Activated CD4-positive, alpha-beta T cell treated with anti-CD3 and anti-CD28 coated beads, Interleukin-2, amount 10 ng/mL, durations not matched to agents 24 days and 14 days (primary cell): ENCODE results near the gene SIM2. TPM values are rescaled to one million over a fixed set of nuclear protein-coding genes. Genes with fewer than 3 reads are reported as not detected.

ENCODE experiments used
- DNase-seq: peaks from one replicate; pipeline ENCODE4 v3.0.0; 2022
- H3K27ac Mint-ChIP-seq: one replicate; pipeline ENCODE4 v1.8.0; 2022; ENCODE audit warnings: mild to moderate bottlenecking, mixed read lengths
- H3K27me3 Mint-ChIP-seq: one replicate; pipeline ENCODE4 v1.8.0; 2022; ENCODE audit warnings: mixed read lengths
- H3K36me3 Mint-ChIP-seq: one replicate; pipeline ENCODE4 v1.8.0; 2022; ENCODE audit warnings: low read depth, mild to moderate bottlenecking, mixed read lengths
- H3K4me1 Mint-ChIP-seq: one replicate; pipeline ENCODE4 v1.8.0; 2021; ENCODE audit warnings: mixed read lengths
- H3K4me3 Mint-ChIP-seq: one replicate; pipeline ENCODE4 v1.8.0; 2022; ENCODE audit warnings: mild to moderate bottlenecking, moderate library complexity, mixed read lengths
- H3K9me3 Mint-ChIP-seq: one replicate; pipeline ENCODE4 v1.8.0; 2021; ENCODE audit warnings: mixed read lengths
- intact Hi-C: fragments of 100-400 bp; cut with micrococcal nuclease; formaldehyde crosslinking; loops from one replicate; pipeline ENCODE4 v1.15.1; 2023
- total RNA-seq: library from RNA; stranded (reverse); gene quantifications from 2 replicates; pipeline ENCODE4 v1.2.3, GENCODE V29; 2022

Gene SIM2
- total RNA-seq, 1 donor from 2014 or later, result 0.21 TPM

DNA sequence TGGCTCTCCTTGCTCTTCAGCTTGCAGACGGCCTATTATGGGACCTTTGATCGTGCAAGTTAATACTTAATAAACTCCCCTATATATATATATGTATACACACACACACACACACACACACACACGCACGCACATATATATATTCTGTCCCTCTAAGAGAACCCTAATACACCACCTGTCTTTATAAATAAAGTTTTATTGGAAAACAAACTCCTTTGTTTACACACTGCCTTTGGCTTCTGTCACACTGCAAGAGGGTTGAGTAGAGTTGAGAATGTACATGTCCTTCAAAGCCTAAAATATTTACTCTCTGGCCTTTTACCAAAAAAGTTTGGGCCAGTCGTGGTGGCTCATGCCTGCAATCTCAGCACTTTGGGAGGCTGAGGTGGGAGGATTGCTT is 26.2 kb upstream of the SIM2 start:
- Mint-ChIP-seq H3K4me3 (no peak overlapping the region), H3K4me1 (no peaks in the 10 kb centered on the region), H3K27me3 (peaks cover 24% of the 10 kb centered on the region), H3K36me3 (no peaks in the 10 kb centered on the region), H3K27ac (no peak overlapping the region), H3K9me3 (no peaks in the 10 kb centered on the region)
- DNase-seq, result no peak
- intact Hi-C loops, result no loop called here

DNA sequence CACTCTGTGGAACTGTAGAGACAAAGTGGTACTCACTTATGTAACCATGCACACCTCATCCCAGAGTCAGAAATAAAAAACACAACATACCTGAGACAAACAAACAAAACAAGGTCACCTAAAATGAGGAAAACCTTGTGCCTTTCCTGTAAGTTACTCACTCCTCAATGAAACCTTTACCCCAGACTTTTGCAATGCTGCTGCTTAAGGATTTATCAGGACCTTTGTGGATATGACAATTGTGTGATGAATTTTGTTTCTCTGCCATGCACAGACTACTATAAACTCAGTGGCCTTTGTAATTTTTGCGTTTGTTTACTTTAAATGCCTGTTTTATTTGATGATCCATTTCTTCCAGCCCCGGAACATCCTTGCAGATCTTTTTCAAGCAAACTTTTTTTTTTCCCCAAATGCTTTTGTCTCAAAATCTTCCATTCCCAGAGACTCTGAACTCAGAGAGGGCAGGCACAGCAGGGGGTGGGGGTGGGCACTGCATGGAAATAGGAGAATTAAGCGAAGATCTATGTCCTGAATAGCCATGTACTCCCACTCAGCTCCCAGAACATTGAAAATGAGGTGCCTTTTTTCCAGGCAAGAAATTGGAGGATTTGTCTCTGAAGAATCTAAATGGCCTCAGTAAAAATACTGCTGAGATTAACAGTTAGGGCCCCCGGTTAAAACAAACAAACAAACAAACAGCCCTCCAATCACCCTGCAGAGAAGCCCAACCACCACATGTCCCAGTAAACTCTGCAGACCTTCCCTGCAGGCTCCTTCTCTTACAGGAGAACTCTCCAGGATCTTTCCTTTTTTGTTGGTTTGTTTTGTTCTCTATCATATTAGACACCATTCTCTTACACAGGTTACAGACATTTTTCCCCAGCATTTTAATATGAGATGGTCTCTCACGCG is 22.6 kb upstream of the SIM2 start:
- peaks cover 32% of the 10 kb centered on the region for H3K27me3 Mint-ChIP-seq
- no peaks in the 10 kb centered on the region for H3K36me3 Mint-ChIP-seq
- H3K4me3 Mint-ChIP-seq, result no peak overlapping the region
- no peaks in the 10 kb centered on the region for H3K4me1 Mint-ChIP-seq
- intact Hi-C loops, result no loop called here
- peaks cover 9% of the 10 kb centered on the region for H3K9me3 Mint-ChIP-seq
- no peak overlapping the region for H3K27ac Mint-ChIP-seq
- DNase-seq, result no peak

DNA sequence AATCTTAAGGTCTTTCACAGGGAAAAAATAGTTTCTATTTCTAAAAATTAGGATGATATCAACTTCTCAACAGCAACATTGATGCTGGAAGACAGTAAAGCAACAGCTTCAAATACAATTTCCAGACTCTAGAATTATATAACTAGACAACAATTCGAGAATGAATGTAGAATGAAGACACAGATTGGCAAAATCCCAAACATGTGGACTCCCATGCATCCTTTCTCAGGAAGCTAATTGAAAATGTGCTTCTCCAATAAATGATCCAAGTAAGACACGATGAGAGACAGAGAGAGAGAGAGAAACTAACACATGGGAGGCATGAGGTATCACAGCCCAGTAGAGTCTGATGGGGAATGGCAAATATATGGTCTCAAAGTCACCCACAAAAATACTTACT is 21.5 kb upstream of the SIM2 start:
- Mint-ChIP-seq H3K4me3 (no peak overlapping the region), H3K4me1 (no peaks in the 10 kb centered on the region), H3K9me3 (peaks cover 15% of the 10 kb centered on the region), H3K27ac (no peak overlapping the region), H3K36me3 (no peaks in the 10 kb centered on the region), H3K27me3 (peaks cover 32% of the 10 kb centered on the region)
- intact Hi-C loops, result no loop called here
- DNase-seq, result no peak

DNA sequence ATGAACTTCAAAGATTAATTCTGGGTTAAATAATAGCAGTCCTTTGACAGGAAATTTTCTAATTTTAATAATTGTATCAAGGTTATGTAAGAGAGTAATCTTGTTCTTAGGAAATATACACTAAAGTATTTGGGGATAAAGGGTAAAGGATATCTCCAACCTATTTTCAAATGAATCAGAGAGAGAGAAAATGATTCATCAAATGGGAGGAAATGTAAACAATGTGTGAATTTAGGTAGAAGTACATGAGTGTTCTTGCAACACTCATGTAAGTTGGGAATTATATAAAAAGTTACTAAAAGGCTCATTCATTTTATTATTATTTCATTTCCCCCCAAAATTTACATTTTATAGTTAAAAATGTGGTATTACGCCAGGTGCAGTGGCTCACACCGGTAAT is 20.4 kb upstream of the SIM2 start:
- Mint-ChIP-seq H3K9me3 (peaks cover 15% of the 10 kb centered on the region), H3K4me3 (no peak overlapping the region), H3K4me1 (no peaks in the 10 kb centered on the region), H3K27me3 (peaks cover 36% of the 10 kb centered on the region), H3K36me3 (no peaks in the 10 kb centered on the region), H3K27ac (no peak overlapping the region)
- intact Hi-C loops, result no loop called here
- DNase-seq, result no peak

DNA sequence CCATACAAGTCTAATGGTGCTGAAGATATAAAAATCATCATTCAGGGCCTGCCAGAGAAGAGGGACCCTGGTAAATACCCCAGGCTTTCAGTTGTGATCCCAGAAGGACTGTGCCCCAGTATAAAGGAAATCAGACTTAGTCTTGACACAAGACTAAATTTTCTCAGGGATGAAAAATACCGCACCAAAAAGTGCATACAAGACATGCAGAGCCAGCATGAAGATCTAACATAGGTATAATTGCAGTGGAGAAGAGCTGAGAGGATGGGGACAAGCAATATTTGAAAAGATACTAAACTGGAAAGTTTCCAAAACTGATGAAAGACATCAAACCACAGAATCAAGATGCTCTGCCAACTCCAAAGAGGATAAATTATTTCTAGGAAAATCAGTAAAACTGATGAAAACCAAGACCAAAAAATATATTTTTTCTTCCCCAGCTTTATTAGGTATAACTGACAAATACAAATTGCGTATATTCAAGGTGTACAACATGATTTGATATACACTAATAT is 17.7 kb upstream of the SIM2 start:
- peaks cover 43% of the 10 kb centered on the region for H3K27me3 Mint-ChIP-seq
- no peaks in the 10 kb centered on the region for H3K36me3 Mint-ChIP-seq
- H3K4me3 Mint-ChIP-seq, result no peak overlapping the region
- intact Hi-C loops, result no loop called here
- H3K27ac Mint-ChIP-seq, result no peak overlapping the region
- no peak for DNase-seq
- H3K4me1 Mint-ChIP-seq, result no peaks in the 10 kb centered on the region
- peaks cover 15% of the 10 kb centered on the region for H3K9me3 Mint-ChIP-seq

DNA sequence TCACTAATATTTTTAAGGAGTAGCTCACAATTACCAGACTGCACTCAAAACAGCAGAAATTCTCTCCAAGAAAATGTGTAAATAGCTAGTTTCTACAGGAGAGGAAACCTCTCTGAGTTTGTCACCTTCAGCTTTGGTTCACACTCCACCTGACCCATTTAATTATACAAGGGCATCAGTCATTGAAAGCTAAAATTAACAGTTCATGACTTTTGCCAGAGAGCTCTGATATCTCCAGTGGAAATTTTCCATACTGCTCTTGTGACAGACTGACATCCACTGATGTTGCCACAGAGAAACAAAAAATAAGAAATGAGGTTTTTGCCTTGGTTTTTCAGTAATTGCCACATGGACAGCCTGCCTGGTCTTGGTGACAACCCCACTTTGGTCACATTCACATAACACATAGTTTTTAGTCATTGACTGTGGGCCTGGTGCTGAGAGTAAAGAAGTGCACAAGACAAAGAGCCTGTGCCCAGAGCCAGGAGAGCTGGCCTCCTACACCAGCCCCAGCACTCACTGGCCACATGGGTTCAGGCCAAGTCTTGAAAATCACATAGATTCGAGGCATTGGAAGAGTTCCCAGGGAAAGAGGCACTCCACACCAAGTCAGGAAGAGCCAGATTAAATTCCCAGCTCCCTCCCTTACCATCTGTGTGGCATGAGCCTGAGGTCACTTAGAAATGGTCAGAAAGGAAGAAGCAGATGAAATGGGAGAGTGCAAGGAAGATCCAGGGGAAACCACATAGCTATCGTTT is 13.8 kb upstream of the SIM2 start:
- no peaks in the 10 kb centered on the region for H3K36me3 Mint-ChIP-seq
- H3K4me3 Mint-ChIP-seq, result no peak overlapping the region
- peaks cover 49% of the 10 kb centered on the region for H3K27me3 Mint-ChIP-seq
- H3K4me1 Mint-ChIP-seq, result no peaks in the 10 kb centered on the region
- H3K27ac Mint-ChIP-seq, result no peak overlapping the region
- intact Hi-C loops, result no loop called here
- peaks cover 11% of the 10 kb centered on the region for H3K9me3 Mint-ChIP-seq
- no peak for DNase-seq

DNA sequence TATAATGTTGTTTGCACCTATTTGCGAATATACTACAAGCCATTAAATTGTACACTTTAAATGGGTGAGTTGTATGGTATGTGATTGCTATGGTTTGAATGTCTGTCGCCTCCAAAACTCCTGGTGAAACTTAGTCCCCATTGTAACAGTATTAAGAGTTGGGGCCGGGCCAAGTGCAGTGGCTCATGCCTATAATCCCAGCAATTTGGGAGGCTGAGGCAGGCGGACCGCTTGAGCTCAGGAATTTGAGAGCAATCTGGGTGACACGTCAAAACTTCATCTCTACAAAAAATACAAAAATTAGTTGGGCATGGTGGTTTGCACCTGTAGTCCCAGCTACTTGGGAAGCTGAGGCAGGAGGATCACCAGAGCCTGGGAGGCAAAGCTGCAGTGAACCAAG is 12.0 kb upstream of the SIM2 start:
- Mint-ChIP-seq H3K27me3 (peaks cover 62% of the 10 kb centered on the region), H3K4me1 (no peaks in the 10 kb centered on the region), H3K36me3 (no peaks in the 10 kb centered on the region), H3K27ac (no peak overlapping the region), H3K9me3 (no peaks in the 10 kb centered on the region), H3K4me3 (no peak overlapping the region)
- intact Hi-C loops, result no loop called here
- DNase-seq, result no peak

DNA sequence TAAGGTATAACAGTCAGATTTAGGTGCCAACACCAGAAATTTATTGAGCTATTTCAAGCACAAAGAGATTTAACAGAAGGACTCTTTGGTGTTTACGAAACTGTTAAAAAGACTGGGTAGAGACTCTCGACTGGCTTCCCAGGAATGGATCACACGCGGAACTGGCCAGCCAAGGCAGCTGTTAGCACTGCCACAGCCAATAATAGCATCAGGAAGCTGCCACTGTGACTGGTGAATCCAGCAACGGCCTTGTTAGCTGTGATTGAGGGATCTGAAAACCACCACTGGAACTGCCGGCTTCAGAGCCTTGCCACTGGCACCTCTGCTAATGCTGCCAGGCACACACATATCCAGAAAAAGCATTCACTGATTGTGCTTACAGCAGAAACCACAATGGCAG is 10.6 kb upstream of the SIM2 start:
- Mint-ChIP-seq H3K36me3 (no peaks in the 10 kb centered on the region), H3K27ac (no peak overlapping the region), H3K9me3 (peaks cover 3% of the 10 kb centered on the region), H3K4me3 (no peak overlapping the region), H3K27me3 (peaks cover 66% of the 10 kb centered on the region), H3K4me1 (no peaks in the 10 kb centered on the region)
- no peak for DNase-seq
- intact Hi-C loops, result no loop called here

DNA sequence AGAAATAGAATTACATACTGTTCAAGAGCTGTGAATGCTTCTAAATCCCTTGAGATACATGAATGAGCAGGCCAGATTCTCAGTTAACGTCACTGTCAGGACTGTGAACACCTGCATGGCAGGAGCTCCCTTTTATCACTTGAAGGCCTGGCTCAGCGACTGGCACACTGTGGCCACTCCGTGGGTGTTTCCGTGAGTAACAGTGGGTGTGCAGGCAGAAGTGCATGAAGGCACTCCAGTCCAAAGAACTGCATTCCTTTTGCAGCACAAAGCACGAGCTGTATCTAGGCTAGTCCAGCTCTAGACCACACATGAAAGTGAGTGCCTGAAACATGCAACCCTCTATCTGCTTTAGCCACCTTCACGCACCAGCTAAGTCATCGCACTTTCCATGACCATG is 9.6 kb upstream of the SIM2 start:
- H3K27me3 Mint-ChIP-seq, result peaks cover 71% of the 10 kb centered on the region
- peaks cover 3% of the 10 kb centered on the region for H3K4me1 Mint-ChIP-seq
- peaks cover 7% of the 10 kb centered on the region for H3K9me3 Mint-ChIP-seq
- no peak for DNase-seq
- no peak overlapping the region for H3K4me3 Mint-ChIP-seq
- no peaks in the 10 kb centered on the region for H3K36me3 Mint-ChIP-seq
- intact Hi-C loops, result no loop called here
- H3K27ac Mint-ChIP-seq, result no peak overlapping the region

DNA sequence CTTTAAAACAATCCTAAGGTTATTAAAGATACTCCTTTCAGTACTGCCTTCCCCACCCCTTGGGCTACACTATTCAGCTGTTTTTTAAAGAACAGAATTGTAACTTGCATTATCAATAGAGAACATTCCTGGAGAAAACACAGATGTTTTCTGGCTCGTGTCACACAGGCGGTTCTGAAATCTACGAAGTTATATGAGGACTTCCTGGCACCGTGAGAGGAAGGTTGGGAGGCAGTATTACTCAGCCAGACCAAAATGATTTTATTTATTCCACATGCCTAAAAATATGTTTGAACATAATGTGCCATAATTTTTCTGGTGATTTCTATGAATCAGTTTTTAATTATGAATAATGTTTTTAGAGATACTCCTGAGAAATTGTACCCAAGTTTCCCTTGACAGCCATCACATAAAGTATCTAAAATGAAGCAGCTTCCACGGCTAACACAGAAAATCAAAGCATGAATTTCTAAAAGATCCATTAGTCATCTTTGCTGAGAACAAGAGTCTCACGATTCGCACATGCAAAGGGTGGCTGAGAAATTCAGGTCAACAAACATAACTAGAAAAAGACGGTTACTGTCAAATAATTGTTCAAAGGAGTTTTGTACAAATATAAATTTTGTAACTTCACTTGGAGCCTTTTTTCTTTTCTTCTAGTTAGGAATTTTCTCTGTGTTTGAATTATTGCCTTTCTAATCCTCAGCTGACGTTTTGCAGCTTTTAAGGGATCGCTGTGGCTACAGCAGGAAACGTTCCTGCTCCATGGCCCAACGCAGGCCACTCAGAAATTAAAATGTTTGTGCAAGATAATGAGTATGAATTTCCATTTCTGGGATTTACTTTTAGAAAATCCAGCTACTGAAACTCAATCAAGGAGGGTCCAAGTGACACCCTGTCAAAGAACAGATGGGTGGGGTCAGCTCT is 8.0 kb upstream of the SIM2 start:
- Mint-ChIP-seq H3K27me3 (peaks cover 77% of the 10 kb centered on the region), H3K9me3 (peaks cover 7% of the 10 kb centered on the region), H3K27ac (no peak overlapping the region), H3K36me3 (no peaks in the 10 kb centered on the region), H3K4me1 (peaks cover 3% of the 10 kb centered on the region), H3K4me3 (no peak overlapping the region)
- intact Hi-C loops, result no loop called here
- DNase-seq, result no peak

DNA sequence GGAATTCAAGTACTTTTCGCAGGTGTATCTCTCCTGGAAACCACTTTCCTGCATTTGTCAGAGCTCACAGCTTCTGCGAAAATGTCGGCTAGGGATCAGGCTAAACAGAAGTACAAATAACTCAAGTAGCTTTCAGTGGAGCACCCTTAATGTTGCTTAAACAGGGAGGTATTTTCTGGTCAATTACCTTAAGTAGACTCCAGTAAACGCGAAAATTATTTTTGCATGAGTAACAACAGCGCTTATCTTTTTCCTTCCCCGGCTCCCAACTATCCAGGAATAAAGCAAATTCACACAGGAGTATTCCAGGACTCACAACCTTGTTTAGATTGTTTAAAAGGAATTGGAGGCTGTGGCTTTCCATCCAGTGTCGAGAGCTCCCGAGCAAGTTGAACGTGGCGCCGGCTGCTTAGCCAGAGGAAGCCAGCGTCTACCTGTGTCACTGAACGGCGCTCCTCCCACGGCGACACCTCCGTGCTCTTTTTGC is 7.3 kb upstream of the SIM2 start:
- Mint-ChIP-seq H3K27me3 (peaks cover 81% of the 10 kb centered on the region), H3K4me3 (no peak overlapping the region), H3K4me1 (peaks cover 3% of the 10 kb centered on the region), H3K9me3 (peaks cover 7% of the 10 kb centered on the region), H3K27ac (no peak overlapping the region), H3K36me3 (no peaks in the 10 kb centered on the region)
- no peak for DNase-seq
- intact Hi-C loops, result no loop called here

DNA sequence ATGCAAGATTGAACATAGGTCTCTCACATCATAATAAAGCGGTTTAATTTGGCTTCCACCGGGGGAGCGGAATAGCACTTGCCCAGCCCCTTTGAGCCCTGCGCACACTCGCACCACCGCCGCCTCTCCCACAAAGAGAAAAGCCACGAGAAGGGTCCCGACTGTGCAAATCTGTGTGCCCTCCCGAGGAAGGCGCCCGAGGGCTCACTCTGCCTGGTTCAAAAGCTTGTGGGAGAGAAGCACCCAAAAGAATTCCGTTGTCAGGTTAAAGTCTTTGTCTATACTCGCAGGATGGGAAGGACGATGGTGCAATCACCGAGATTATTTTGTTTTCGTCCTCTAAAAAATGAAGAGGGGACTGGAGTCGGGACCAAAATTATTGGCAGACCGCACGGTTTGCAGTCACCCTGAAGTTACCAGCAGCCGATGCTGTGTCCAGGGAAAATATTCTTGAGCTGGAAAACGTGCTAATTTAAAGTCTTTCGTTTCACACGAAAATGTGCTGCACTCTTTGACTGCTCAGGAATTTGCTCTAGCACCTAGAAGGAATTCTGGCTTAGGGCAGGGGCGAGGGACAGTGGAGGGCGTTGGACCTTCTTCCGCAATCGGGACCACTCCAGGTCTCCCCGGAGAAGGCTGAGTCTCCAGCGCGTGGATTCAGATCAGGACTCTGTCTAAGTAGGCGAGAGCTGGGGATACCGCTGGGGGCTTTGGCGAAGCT is 6.6 kb upstream of the SIM2 start:
- Mint-ChIP-seq H3K9me3 (peaks cover 7% of the 10 kb centered on the region), H3K36me3 (no peaks in the 10 kb centered on the region), H3K27ac (no peak overlapping the region), H3K4me1 (peaks cover 3% of the 10 kb centered on the region), H3K4me3 (no peak overlapping the region), H3K27me3 (peaks cover 85% of the 10 kb centered on the region)
- intact Hi-C loops, result no loop called here
- DNase-seq, result no peak
